ENCODE data around the gene SERTM1. TPM values are rescaled to one million over a fixed set of nuclear protein-coding genes. Genes with fewer than 3 reads are reported as not detected.

The SERTM1 gene
- total RNA-seq, 1 donor = not detected

GRCh38 chr13:36715841-36716240 is 42.0 kb downstream of the SERTM1 start:
- Histone ChIP-seq H3K27me3 (ENCODE audit: insufficient read depth, low read length) (no peaks in the 10 kb centered on the region), H3K36me3 (ENCODE audit: insufficient read depth, low read length) (no peaks in the 10 kb centered on the region), H3K4me1 (ENCODE audit: insufficient read depth, low read length) (peaks cover 9% of the 10 kb centered on the region), H4K20me1 (ENCODE audit: insufficient read depth, low read length) (no peaks in the 10 kb centered on the region), H3K9me3 (ENCODE audit: low read depth, low read length) (no peaks in the 10 kb centered on the region), H2AFZ (ENCODE audit: low read length) (no peak overlapping the region), H3K4me3 (ENCODE audit: insufficient read depth, low read length) (no peak overlapping the region), H3K27ac (ENCODE audit: low read depth, low read length) (no peak overlapping the region), H3K4me2 (ENCODE audit: insufficient read depth, low read length) (no peak overlapping the region), H3K79me2 (ENCODE audit: insufficient read depth, low read length) (no peaks in the 10 kb centered on the region)
- no peak for TF ChIP-seq CTCF (IDR thresholded peaks at IDR 0.05; ENCODE audit: extremely low read depth, low read depth, low read length)
- no peak for DNase-seq (ENCODE audit: insufficient read length, low spot score, missing footprints)

- TF ChIP-seq CTCF (IDR thresholded peaks at IDR 0.05; ENCODE audit: extremely low read depth, low read depth, low read length) = no peak
- no peak overlapping the region for H3K4me2 ChIP-seq (ENCODE audit: insufficient read depth, low read length)
- no peaks in the 10 kb centered on the region for H3K79me2 ChIP-seq (ENCODE audit: insufficient read depth, low read length)
- H3K27me3 ChIP-seq (ENCODE audit: insufficient read depth, low read length) = no peaks in the 10 kb centered on the region
- DNase-seq (ENCODE audit: insufficient read length, low spot score, missing footprints) = no peak
- H2AFZ ChIP-seq (ENCODE audit: low read length) = no peak overlapping the region
- no peak overlapping the region for H3K4me3 ChIP-seq (ENCODE audit: insufficient read depth, low read length)
- H3K9me3 ChIP-seq (ENCODE audit: low read depth, low read length) = no peaks in the 10 kb centered on the region
- H3K36me3 ChIP-seq (ENCODE audit: insufficient read depth, low read length) = no peaks in the 10 kb centered on the region
- H3K27ac ChIP-seq (ENCODE audit: low read depth, low read length) = no peak overlapping the region
- H4K20me1 ChIP-seq (ENCODE audit: insufficient read depth, low read length) = no peaks in the 10 kb centered on the region
- peaks cover 9% of the 10 kb centered on the region for H3K4me1 ChIP-seq (ENCODE audit: insufficient read depth, low read length)
These were observed 43.2 kb downstream of the SERTM1 start for GRCh38 chr13:36717017-36717416.

- DNase-seq (ENCODE audit: insufficient read length, low spot score, missing footprints) = peak; percentile 46
- no peak overlapping the region for H3K4me2 ChIP-seq (ENCODE audit: insufficient read depth, low read length)
These were observed 44.2 kb downstream of the SERTM1 start for GRCh38 chr13:36717966-36718545.

GRCh38 chr13:36718686-36719085 is 44.9 kb downstream of the SERTM1 start:
- DNase-seq (ENCODE audit: insufficient read length, low spot score, missing footprints) = no peak

More at GRCh38 chr13:36717966-36718545, 44.2 kb downstream of the SERTM1 start:
- Histone ChIP-seq H3K27ac (ENCODE audit: low read depth, low read length) (no peak overlapping the region), H4K20me1 (ENCODE audit: insufficient read depth, low read length) (no peaks in the 10 kb centered on the region), H3K79me2 (ENCODE audit: insufficient read depth, low read length) (no peaks in the 10 kb centered on the region), H3K36me3 (ENCODE audit: insufficient read depth, low read length) (no peaks in the 10 kb centered on the region), H3K27me3 (ENCODE audit: insufficient read depth, low read length) (no peaks in the 10 kb centered on the region), H3K9me3 (ENCODE audit: low read depth, low read length) (no peaks in the 10 kb centered on the region), H3K4me3 (ENCODE audit: insufficient read depth, low read length) (no peak overlapping the region), H3K4me1 (ENCODE audit: insufficient read depth, low read length) (peaks cover 5% of the 10 kb centered on the region), H2AFZ (ENCODE audit: low read length) (no peak overlapping the region)
- TF ChIP-seq CTCF (IDR thresholded peaks at IDR 0.05; ENCODE audit: extremely low read depth, low read depth, low read length) = no peak

More at GRCh38 chr13:36718686-36719085, 44.9 kb downstream of the SERTM1 start:
- no peaks in the 10 kb centered on the region for H3K4me1 ChIP-seq (ENCODE audit: insufficient read depth, low read length)
- no peak overlapping the region for H3K4me3 ChIP-seq (ENCODE audit: insufficient read depth, low read length)
- H2AFZ ChIP-seq (ENCODE audit: low read length) = no peak overlapping the region
- H3K4me2 ChIP-seq (ENCODE audit: insufficient read depth, low read length) = no peak overlapping the region
- no peaks in the 10 kb centered on the region for H3K36me3 ChIP-seq (ENCODE audit: insufficient read depth, low read length)
- H3K9me3 ChIP-seq (ENCODE audit: low read depth, low read length) = no peaks in the 10 kb centered on the region
- no peak overlapping the region for H3K27ac ChIP-seq (ENCODE audit: low read depth, low read length)
- H3K79me2 ChIP-seq (ENCODE audit: insufficient read depth, low read length) = no peaks in the 10 kb centered on the region
- TF ChIP-seq CTCF (IDR thresholded peaks at IDR 0.05; ENCODE audit: extremely low read depth, low read depth, low read length) = no peak
- no peaks in the 10 kb centered on the region for H3K27me3 ChIP-seq (ENCODE audit: insufficient read depth, low read length)
- H4K20me1 ChIP-seq (ENCODE audit: insufficient read depth, low read length) = no peaks in the 10 kb centered on the region

All from osteoblast (primary cell).